Neural cell (in vitro differentiated cells): ENCODE data around the gene RAB11FIP3. TPM values are rescaled to one million over a fixed set of nuclear protein-coding genes. Genes with fewer than 3 reads are reported as not detected.

ENCODE experiments used
- H2AFZ ChIP-seq: fragments of 200-600, 300-800 bp; sonication (generic), shearing (Covaris generic); 2 replicates; pipeline ENCODE4 v1.6.0; 2014; ENCODE audit warnings: low read depth, mild to moderate bottlenecking, antibody characterized with exemption, low read length, moderate library complexity
- H3F3A ChIP-seq: fragments of 200-600 bp; shearing (Covaris generic); 2 replicates; pipeline ENCODE4 v1.6.1; 2016; ENCODE audit warnings: mild to moderate bottlenecking, moderate library complexity, mixed read lengths, antibody characterized with exemption, low read length; ENCODE audit not compliant: insufficient read depth, poor library complexity, severe bottlenecking
- H3K27ac ChIP-seq: fragments of 200-600, 300-800 bp; sonication (generic), shearing (Covaris generic); 2 replicates; pipeline ENCODE4 v1.5.1; 2014; ENCODE audit warnings: mild to moderate bottlenecking, low read length, moderate library complexity
- H3K27me3 ChIP-seq: fragments of 300-800, 200-600 bp; sonication (generic), shearing (Covaris generic); 2 replicates; pipeline ENCODE4 v1.6.0; 2014; ENCODE audit warnings: mild to moderate bottlenecking, low read depth, low read length, moderate library complexity; ENCODE audit not compliant: insufficient read depth
- H3K36me3 ChIP-seq: fragments of 300-800, 200-600 bp; sonication (generic), shearing (Covaris generic); 2 replicates; pipeline ENCODE4 v1.5.1; 2014; ENCODE audit warnings: mild to moderate bottlenecking, antibody characterized with exemption, low read length, moderate library complexity; ENCODE audit not compliant: insufficient read depth
- H3K4me2 ChIP-seq: fragments of 300-800, 200-600 bp; sonication (generic), shearing (Covaris generic); 2 replicates; pipeline ENCODE4 v1.6.0; 2014; ENCODE audit warnings: mild to moderate bottlenecking, low read length
- H3K4me3 ChIP-seq: fragments of 300-800, 200-600 bp; sonication (generic), shearing (Covaris generic); 2 replicates; pipeline ENCODE4 v1.5.1; 2014; ENCODE audit warnings: mild to moderate bottlenecking, low read length, moderate library complexity
- H3K79me2 ChIP-seq: fragments of 200-600 bp; shearing (Covaris generic); replicated peaks from 2 replicates; pipeline ENCODE4 v1.6.0; 2014; ENCODE audit warnings: mild to moderate bottlenecking, low read length, moderate library complexity; ENCODE audit not compliant: insufficient read depth
- H3K9ac ChIP-seq: fragments of 300-800, 200-600 bp; sonication (generic), shearing (Covaris generic); 2 replicates; pipeline ENCODE4 v1.6.1; 2016; ENCODE audit warnings: mild to moderate bottlenecking, low read length, mixed read lengths
- H3K9me2 ChIP-seq: fragments of 200-600 bp; shearing (Covaris generic); 2 replicates; pipeline ENCODE4 v1.6.1; 2016; ENCODE audit warnings: mild to moderate bottlenecking, low read length, mixed read lengths; ENCODE audit not compliant: insufficient read depth
- H3K9me3 ChIP-seq: fragments of 200-600, 300-800 bp; sonication (generic), shearing (Covaris generic); 2 replicates; pipeline ENCODE4 v1.6.1; 2016; ENCODE audit warnings: mild to moderate bottlenecking, mixed run types, low read length, moderate library complexity, mixed read lengths
- H4K20me1 ChIP-seq: fragments of 200-600 bp; shearing (Covaris generic); 2 replicates; pipeline ENCODE4 v1.6.1; 2016; ENCODE audit warnings: mild to moderate bottlenecking, mixed run types; ENCODE audit not compliant: insufficient read depth
- EP300 ChIP-seq: fragments of 450-650 bp; conservative IDR thresholded peaks from 2 replicates; pipeline ENCODE4 v1.6.1; 2014; ENCODE audit warnings: antibody characterized with exemption, mild to moderate bottlenecking, moderate library complexity; ENCODE audit not compliant: poor library complexity, severe bottlenecking
- EZH2 ChIP-seq: fragments of 200-600, 300-800 bp; shearing (Covaris generic), sonication (generic); IDR thresholded peaks from 2 replicates; pipeline ENCODE4 v1.6.1; 2014; ENCODE audit warnings: antibody characterized with exemption, low read length, borderline replicate concordance, mild to moderate bottlenecking; ENCODE audit not compliant: insufficient read depth, poor library complexity, severe bottlenecking
- MXI1 ChIP-seq: fragments of 450-650 bp; conservative IDR thresholded peaks from 2 replicates; pipeline ENCODE4 v1.6.1; 2014; ENCODE audit warnings: antibody characterized with exemption, mild to moderate bottlenecking; ENCODE audit not compliant: poor library complexity, severe bottlenecking
- POLR2AphosphoS5 ChIP-seq: IDR thresholded peaks from 2 replicates; pipeline ENCODE4 v1.6.1; 2012
- RAD21 ChIP-seq: fragments of 450-650 bp; conservative IDR thresholded peaks from 2 replicates; pipeline ENCODE4 v1.6.1; 2014; ENCODE audit warnings: antibody characterized with exemption, mild to moderate bottlenecking, moderate library complexity
- SMC3 ChIP-seq: fragments of 450-650 bp; conservative IDR thresholded peaks from 2 replicates; pipeline ENCODE4 v1.6.1; 2014; ENCODE audit warnings: antibody characterized with exemption, mild to moderate bottlenecking, moderate library complexity; ENCODE audit not compliant: poor library complexity
- TAF1 ChIP-seq: IDR thresholded peaks from 2 replicates; pipeline ENCODE4 v1.6.1; 2012; ENCODE audit warnings: low read depth
- polyA plus RNA-seq: library from polyadenylated mRNA; depleted of rRNA; stranded (reverse); fragments of >200 nt; gene quantifications from 2 replicates; pipeline ENCODE4 v1.2.3, GENCODE V29; 2014
- TF ChIP-seq, protein P1 (sequence below): IDR thresholded peaks from 2 replicates; pipeline ENCODE4 v1.6.1; 2012; ENCODE audit warnings: borderline replicate concordance
- TF ChIP-seq, protein P2 (sequence below): fragments of 450-650 bp; IDR thresholded peaks from 2 replicates; pipeline ENCODE4 v1.5.1; 2014; ENCODE audit warnings: antibody characterized with exemption, mild to moderate bottlenecking, moderate library complexity; ENCODE audit not compliant: poor library complexity, severe bottlenecking

Gene RAB11FIP3
- polyA plus RNA-seq, 1 donor from 2014 or later, result 55.0 TPM

DNA sequence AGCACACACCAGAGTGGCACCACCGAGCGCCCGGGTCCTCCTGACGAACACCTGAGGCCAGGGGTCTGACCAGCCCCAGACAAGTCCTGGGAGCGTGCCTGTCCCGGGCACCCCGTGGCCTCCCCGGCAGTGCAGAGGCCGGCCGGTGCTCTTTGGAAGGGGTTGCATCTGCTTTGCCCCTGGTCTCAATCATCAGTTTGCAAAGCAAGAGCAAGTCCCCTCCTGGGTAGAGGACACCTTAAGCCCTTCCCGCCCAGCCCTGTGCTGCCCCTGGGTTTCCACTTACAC is 90.4 kb downstream of the RAB11FIP3 start:
- TF ChIP-seq EZH2, result no peak
- no peak for TF ChIP-seq EP300
- no peak for TF ChIP-seq SMC3
- no peak for TF ChIP-seq MXI1
- TF ChIP-seq RAD21, result no peak
- TF ChIP-seq POLR2AphosphoS5, result no peak
- TF ChIP-seq TAF1, result no peak
- TF ChIP-seq, protein P1, sequence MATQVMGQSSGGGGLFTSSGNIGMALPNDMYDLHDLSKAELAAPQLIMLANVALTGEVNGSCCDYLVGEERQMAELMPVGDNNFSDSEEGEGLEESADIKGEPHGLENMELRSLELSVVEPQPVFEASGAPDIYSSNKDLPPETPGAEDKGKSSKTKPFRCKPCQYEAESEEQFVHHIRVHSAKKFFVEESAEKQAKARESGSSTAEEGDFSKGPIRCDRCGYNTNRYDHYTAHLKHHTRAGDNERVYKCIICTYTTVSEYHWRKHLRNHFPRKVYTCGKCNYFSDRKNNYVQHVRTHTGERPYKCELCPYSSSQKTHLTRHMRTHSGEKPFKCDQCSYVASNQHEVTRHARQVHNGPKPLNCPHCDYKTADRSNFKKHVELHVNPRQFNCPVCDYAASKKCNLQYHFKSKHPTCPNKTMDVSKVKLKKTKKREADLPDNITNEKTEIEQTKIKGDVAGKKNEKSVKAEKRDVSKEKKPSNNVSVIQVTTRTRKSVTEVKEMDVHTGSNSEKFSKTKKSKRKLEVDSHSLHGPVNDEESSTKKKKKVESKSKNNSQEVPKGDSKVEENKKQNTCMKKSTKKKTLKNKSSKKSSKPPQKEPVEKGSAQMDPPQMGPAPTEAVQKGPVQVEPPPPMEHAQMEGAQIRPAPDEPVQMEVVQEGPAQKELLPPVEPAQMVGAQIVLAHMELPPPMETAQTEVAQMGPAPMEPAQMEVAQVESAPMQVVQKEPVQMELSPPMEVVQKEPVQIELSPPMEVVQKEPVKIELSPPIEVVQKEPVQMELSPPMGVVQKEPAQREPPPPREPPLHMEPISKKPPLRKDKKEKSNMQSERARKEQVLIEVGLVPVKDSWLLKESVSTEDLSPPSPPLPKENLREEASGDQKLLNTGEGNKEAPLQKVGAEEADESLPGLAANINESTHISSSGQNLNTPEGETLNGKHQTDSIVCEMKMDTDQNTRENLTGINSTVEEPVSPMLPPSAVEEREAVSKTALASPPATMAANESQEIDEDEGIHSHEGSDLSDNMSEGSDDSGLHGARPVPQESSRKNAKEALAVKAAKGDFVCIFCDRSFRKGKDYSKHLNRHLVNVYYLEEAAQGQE, result no peak
- TF ChIP-seq, protein P2, sequence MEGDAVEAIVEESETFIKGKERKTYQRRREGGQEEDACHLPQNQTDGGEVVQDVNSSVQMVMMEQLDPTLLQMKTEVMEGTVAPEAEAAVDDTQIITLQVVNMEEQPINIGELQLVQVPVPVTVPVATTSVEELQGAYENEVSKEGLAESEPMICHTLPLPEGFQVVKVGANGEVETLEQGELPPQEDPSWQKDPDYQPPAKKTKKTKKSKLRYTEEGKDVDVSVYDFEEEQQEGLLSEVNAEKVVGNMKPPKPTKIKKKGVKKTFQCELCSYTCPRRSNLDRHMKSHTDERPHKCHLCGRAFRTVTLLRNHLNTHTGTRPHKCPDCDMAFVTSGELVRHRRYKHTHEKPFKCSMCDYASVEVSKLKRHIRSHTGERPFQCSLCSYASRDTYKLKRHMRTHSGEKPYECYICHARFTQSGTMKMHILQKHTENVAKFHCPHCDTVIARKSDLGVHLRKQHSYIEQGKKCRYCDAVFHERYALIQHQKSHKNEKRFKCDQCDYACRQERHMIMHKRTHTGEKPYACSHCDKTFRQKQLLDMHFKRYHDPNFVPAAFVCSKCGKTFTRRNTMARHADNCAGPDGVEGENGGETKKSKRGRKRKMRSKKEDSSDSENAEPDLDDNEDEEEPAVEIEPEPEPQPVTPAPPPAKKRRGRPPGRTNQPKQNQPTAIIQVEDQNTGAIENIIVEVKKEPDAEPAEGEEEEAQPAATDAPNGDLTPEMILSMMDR, result no peak
- Histone ChIP-seq H4K20me1 (no peaks in the 10 kb centered on the region), H3K4me3 (no peak overlapping the region), H3K9me3 (no peaks in the 10 kb centered on the region), H3K4me2 (no peak overlapping the region), H3K9ac (no peak overlapping the region), H3K27ac (no peak overlapping the region), H3F3A (no peaks in the 10 kb centered on the region), H2AFZ (no peak overlapping the region), H3K36me3 (peaks cover 4% of the 10 kb centered on the region), H3K9me2 (no peaks in the 10 kb centered on the region), H3K27me3 (no peaks in the 10 kb centered on the region), H3K79me2 (no peaks in the 10 kb centered on the region)

DNA sequence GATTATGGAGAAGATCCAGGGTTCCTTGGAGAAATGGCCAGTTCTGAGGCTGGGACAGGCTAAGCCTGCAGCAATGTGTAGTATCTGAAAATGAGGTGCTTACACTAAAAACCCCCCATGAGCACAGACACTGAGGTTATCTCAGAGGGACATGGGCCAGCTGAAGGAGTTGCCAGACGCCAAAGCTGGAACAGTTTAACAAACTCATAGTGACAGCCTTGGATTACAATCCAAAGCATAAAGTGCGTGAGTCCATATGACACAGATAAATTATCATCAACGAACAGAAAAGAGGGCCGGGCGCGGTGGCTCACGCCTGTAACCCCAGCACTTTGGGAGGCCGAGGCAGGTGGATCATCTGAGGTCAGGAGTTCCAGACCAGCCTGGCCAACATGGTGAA is 90.9 kb downstream of the RAB11FIP3 start:
- no peak overlapping the region for H2AFZ ChIP-seq
- H3F3A ChIP-seq, result no peaks in the 10 kb centered on the region
- no peaks in the 10 kb centered on the region for H3K27me3 ChIP-seq
- peaks cover 4% of the 10 kb centered on the region for H3K36me3 ChIP-seq
- no peaks in the 10 kb centered on the region for H3K79me2 ChIP-seq
- no peaks in the 10 kb centered on the region for H3K9me3 ChIP-seq
- H3K9me2 ChIP-seq, result no peaks in the 10 kb centered on the region
- no peak overlapping the region for H3K4me2 ChIP-seq
- TF ChIP-seq TAF1 (no peak), RAD21 (no peak), SMC3 (no peak), POLR2AphosphoS5 (no peak), EP300 (no peak)
- TF ChIP-seq, protein P2, result no peak
- H4K20me1 ChIP-seq, result no peaks in the 10 kb centered on the region
- no peak overlapping the region for H3K4me3 ChIP-seq
- no peak overlapping the region for H3K9ac ChIP-seq
- H3K27ac ChIP-seq, result no peak overlapping the region
